Activated naive CD4-positive, alpha-beta T cell treated with anti-CD3 and anti-CD28 coated beads, Interleukin-2, amount 50 U/mL, for 72 hours (primary cell): ENCODE data around the gene SCFD2. TPM values are rescaled to one million over a fixed set of nuclear protein-coding genes. Genes with fewer than 3 reads are reported as not detected.
"Not testable (repeated sequence)": the region's sequence is repeated elsewhere in the genome, so short reads cannot be mapped to it uniquely, and the experiment has no call there.

ENCODE experiments used
- ATAC-seq, 2 donors: fragments of 150-1000 bp; cut with Tn5 transposase; 2 replicates each; pipeline ENCODE4 v1.10.0; 2021; ENCODE audit warnings: mild to moderate bottlenecking in 2 of 2, moderate library complexity in 2 of 2
- DNase-seq, 2 donors: peaks; one replicate each; pipeline ENCODE4 v3.0.0; 2021 to 2022; ENCODE audit warnings: low spot score in 2 of 2
- H3K27ac Mint-ChIP-seq, 2 donors: one replicate each; pipeline ENCODE4 v1.8.0; 2022; ENCODE audit warnings: mild to moderate bottlenecking in 2 of 2, mixed read lengths in 2 of 2
- H3K36me3 Mint-ChIP-seq, 2 donors: one replicate each; pipeline ENCODE4 v1.8.0; 2022; ENCODE audit warnings: mixed read lengths in 2 of 2
- H3K9me3 Mint-ChIP-seq, 2 donors: one replicate each; pipeline ENCODE4 v1.8.0; 2022; ENCODE audit warnings: mixed read lengths in 2 of 2
- total RNA-seq, 2 donors: library from RNA; stranded (reverse); gene quantifications; one replicate each; pipeline ENCODE4 v1.2.3, GENCODE V29; 2022

SCFD2 gene
- total RNA-seq, 2 donors from 2014 or later, result 15.6 to 29.1 TPM

- H3K27ac Mint-ChIP-seq, result no peak overlapping the region
- H3K9me3 Mint-ChIP-seq, result peaks cover 0 to 6% of the 10 kb centered on the region in 2 donors
- H3K36me3 Mint-ChIP-seq, result peaks cover 9 to 29% of the 10 kb centered on the region in 2 donors
- no peak for ATAC-seq
- no peak for DNase-seq
Observed at GRCh38 chr4:53049528-53049927, 316.3 kb downstream of the SCFD2 start.

GRCh38 chr4:53044651-53044960, 321.3 kb downstream of the SCFD2 start:
- H3K36me3 Mint-ChIP-seq, result peaks cover 0 to 9% of the 10 kb centered on the region in 2 donors
- ATAC-seq, result no peak
- H3K9me3 Mint-ChIP-seq, result peaks cover 0 to 3% of the 10 kb centered on the region in 2 donors
- H3K27ac Mint-ChIP-seq, result no peak overlapping the region
- DNase-seq, result no peak

- peaks cover 5 to 14% of the 10 kb centered on the region in 2 donors for H3K36me3 Mint-ChIP-seq
- ATAC-seq (no peak), DNase-seq (no peak)
- peaks cover 0 to 8% of the 10 kb centered on the region in 2 donors for H3K9me3 Mint-ChIP-seq
- H3K27ac Mint-ChIP-seq, result no peak overlapping the region
Observed at GRCh38 chr4:53043891-53044650, 321.8 kb downstream of the SCFD2 start.

GRCh38 chr4:53043055-53043454, 322.8 kb downstream of the SCFD2 start:
- no peak for ATAC-seq

GRCh38 chr4:53040851-53041250, 325.0 kb downstream of the SCFD2 start:
- Mint-ChIP-seq H3K27ac (no peak overlapping the region), H3K9me3 (peaks cover 3 to 10% of the 10 kb centered on the region in 2 donors), H3K36me3 (peaks cover 6 to 7% of the 10 kb centered on the region in 2 donors)
- no peak for ATAC-seq
- no peak for DNase-seq

More at GRCh38 chr4:53043055-53043454, 322.8 kb downstream of the SCFD2 start:
- H3K9me3 Mint-ChIP-seq, result peaks cover 0 to 10% of the 10 kb centered on the region in 2 donors
- H3K27ac Mint-ChIP-seq, result no peak overlapping the region
- DNase-seq, result no peak
- peaks cover 7 to 14% of the 10 kb centered on the region in 2 donors for H3K36me3 Mint-ChIP-seq

GRCh38 chr4:53040459-53040815, 325.4 kb downstream of the SCFD2 start:
- no peak overlapping the region for H3K27ac Mint-ChIP-seq
- peaks cover 10% of the 10 kb centered on the region in 2 donors for H3K36me3 Mint-ChIP-seq
- DNase-seq (no peak), ATAC-seq (no peak)
- peaks cover 5 to 10% of the 10 kb centered on the region in 2 donors for H3K9me3 Mint-ChIP-seq

- Mint-ChIP-seq H3K27ac (no peak overlapping the region), H3K36me3 (peaks cover 15 to 16% of the 10 kb centered on the region in 2 donors), H3K9me3 (peaks cover 8 to 10% of the 10 kb centered on the region in 2 donors)
- no peak for ATAC-seq
- DNase-seq, result no peak
Observed at GRCh38 chr4:53039741-53040458, 326.0 kb downstream of the SCFD2 start.

- ATAC-seq (no peak), DNase-seq (no peak)
- peaks cover 34 to 35% of the 10 kb centered on the region in 2 donors for H3K36me3 Mint-ChIP-seq
- no peak overlapping the region for H3K27ac Mint-ChIP-seq
- peaks cover 14 to 23% of the 10 kb centered on the region in 2 donors for H3K9me3 Mint-ChIP-seq
Observed at GRCh38 chr4:53037892-53038291, 328.0 kb downstream of the SCFD2 start.

- peaks cover 42 to 50% of the 10 kb centered on the region in 2 donors for H3K36me3 Mint-ChIP-seq
- peaks cover 23 to 29% of the 10 kb centered on the region in 2 donors for H3K9me3 Mint-ChIP-seq
- H3K27ac Mint-ChIP-seq, result peak overlapping the region in 1 of 2 donors; percentile 40
- not testable (repeated sequence) for DNase-seq, ATAC-seq
Observed at GRCh38 chr4:53032908-53033307, 333.0 kb downstream of the SCFD2 start.

GRCh38 chr4:53026233-53026632, 339.6 kb downstream of the SCFD2 start:
- Mint-ChIP-seq H3K9me3 (peaks cover 4 to 9% of the 10 kb centered on the region in 2 donors), H3K36me3 (peaks cover 8 to 13% of the 10 kb centered on the region in 2 donors)

GRCh38 chr4:53023677-53024299, 342.1 kb downstream of the SCFD2 start:
- no peak for DNase-seq
- no peak overlapping the region for H3K27ac Mint-ChIP-seq
- H3K9me3 Mint-ChIP-seq, result peaks cover 4 to 11% of the 10 kb centered on the region in 2 donors
- no peak for ATAC-seq
- peaks cover 7 to 9% of the 10 kb centered on the region in 2 donors for H3K36me3 Mint-ChIP-seq

More at GRCh38 chr4:53026233-53026632, 339.6 kb downstream of the SCFD2 start:
- no peak for DNase-seq
- no peak for ATAC-seq
- no peak overlapping the region for H3K27ac Mint-ChIP-seq

GRCh38 chr4:53022513-53023100, 343.3 kb downstream of the SCFD2 start:
- Mint-ChIP-seq H3K27ac (no peak overlapping the region), H3K36me3 (peaks cover 7 to 9% of the 10 kb centered on the region in 2 donors), H3K9me3 (peaks cover 0 to 7% of the 10 kb centered on the region in 2 donors)
- ATAC-seq (no peak), DNase-seq (no peak)

GRCh38 chr4:53021754-53022512, 343.9 kb downstream of the SCFD2 start:
- peaks cover 7 to 9% of the 10 kb centered on the region in 2 donors for H3K36me3 Mint-ChIP-seq
- no peak for DNase-seq
- no peak overlapping the region for H3K27ac Mint-ChIP-seq
- ATAC-seq, result no peak
- H3K9me3 Mint-ChIP-seq, result peaks cover 0 to 7% of the 10 kb centered on the region in 2 donors

GRCh38 chr4:53019485-53020382, 346.1 kb downstream of the SCFD2 start:
- DNase-seq (no peak), ATAC-seq (no peak)
- H3K27ac Mint-ChIP-seq, result no peak overlapping the region
- H3K36me3 Mint-ChIP-seq, result peaks cover 7 to 9% of the 10 kb centered on the region in 2 donors
- peaks cover 0 to 7% of the 10 kb centered on the region in 2 donors for H3K9me3 Mint-ChIP-seq

- H3K27ac Mint-ChIP-seq, result no peak overlapping the region
- peaks cover 0 to 7% of the 10 kb centered on the region in 2 donors for H3K9me3 Mint-ChIP-seq
- H3K36me3 Mint-ChIP-seq, result peaks cover 0 to 9% of the 10 kb centered on the region in 2 donors
- no peak for DNase-seq
- no peak for ATAC-seq
Observed at GRCh38 chr4:53018471-53018870, 347.4 kb downstream of the SCFD2 start.
